ENCODE results near the gene OR8G1. TPM values are rescaled to one million over a fixed set of nuclear protein-coding genes. Genes with fewer than 3 reads are reported as not detected.

The OR8G1 gene
- total and polyA plus RNA-seq, 9 of the 15 experiments (the other 6 are each of a cell fraction or from before 2014, with no cell fraction given) = 0.03 to 1.4 (median 0.51) TPM; not detected in 1

GRCh38 chr11:124301548-124301947 is 60.7 kb downstream of the OR8G1 start (continued):
- no peak for TF ChIP-seq TRIM25 (IDR thresholded peaks at IDR 0.05; ENCODE audit: borderline replicate concordance)
- no peak for TF ChIP-seq SMAD4 (CRISPR knock-in tag; conservative IDR thresholded peaks at IDR 0.05)
- no peak for TF ChIP-seq ZNF707 (CRISPR knock-in tag; conservative IDR thresholded peaks at IDR 0.05)
- TF ChIP-seq E2F3 (CRISPR knock-in tag; IDR thresholded peaks at IDR 0.05) = no peak
- TF ChIP-seq, protein P1, sequence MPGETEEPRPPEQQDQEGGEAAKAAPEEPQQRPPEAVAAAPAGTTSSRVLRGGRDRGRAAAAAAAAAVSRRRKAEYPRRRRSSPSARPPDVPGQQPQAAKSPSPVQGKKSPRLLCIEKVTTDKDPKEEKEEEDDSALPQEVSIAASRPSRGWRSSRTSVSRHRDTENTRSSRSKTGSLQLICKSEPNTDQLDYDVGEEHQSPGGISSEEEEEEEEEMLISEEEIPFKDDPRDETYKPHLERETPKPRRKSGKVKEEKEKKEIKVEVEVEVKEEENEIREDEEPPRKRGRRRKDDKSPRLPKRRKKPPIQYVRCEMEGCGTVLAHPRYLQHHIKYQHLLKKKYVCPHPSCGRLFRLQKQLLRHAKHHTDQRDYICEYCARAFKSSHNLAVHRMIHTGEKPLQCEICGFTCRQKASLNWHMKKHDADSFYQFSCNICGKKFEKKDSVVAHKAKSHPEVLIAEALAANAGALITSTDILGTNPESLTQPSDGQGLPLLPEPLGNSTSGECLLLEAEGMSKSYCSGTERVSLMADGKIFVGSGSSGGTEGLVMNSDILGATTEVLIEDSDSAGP (CRISPR knock-in tag; IDR thresholded peaks at IDR 0.05) = no peak
- TF ChIP-seq, protein P2, sequence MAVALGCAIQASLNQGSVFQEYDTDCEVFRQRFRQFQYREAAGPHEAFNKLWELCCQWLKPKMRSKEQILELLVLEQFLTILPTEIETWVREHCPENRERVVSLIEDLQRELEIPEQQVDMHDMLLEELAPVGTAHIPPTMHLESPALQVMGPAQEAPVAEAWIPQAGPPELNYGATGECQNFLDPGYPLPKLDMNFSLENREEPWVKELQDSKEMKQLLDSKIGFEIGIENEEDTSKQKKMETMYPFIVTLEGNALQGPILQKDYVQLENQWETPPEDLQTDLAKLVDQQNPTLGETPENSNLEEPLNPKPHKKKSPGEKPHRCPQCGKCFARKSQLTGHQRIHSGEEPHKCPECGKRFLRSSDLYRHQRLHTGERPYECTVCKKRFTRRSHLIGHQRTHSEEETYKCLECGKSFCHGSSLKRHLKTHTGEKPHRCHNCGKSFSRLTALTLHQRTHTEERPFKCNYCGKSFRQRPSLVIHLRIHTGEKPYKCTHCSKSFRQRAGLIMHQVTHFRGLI (CRISPR knock-in tag; IDR thresholded peaks at IDR 0.05) = no peak
- TF ChIP-seq, protein P3, sequence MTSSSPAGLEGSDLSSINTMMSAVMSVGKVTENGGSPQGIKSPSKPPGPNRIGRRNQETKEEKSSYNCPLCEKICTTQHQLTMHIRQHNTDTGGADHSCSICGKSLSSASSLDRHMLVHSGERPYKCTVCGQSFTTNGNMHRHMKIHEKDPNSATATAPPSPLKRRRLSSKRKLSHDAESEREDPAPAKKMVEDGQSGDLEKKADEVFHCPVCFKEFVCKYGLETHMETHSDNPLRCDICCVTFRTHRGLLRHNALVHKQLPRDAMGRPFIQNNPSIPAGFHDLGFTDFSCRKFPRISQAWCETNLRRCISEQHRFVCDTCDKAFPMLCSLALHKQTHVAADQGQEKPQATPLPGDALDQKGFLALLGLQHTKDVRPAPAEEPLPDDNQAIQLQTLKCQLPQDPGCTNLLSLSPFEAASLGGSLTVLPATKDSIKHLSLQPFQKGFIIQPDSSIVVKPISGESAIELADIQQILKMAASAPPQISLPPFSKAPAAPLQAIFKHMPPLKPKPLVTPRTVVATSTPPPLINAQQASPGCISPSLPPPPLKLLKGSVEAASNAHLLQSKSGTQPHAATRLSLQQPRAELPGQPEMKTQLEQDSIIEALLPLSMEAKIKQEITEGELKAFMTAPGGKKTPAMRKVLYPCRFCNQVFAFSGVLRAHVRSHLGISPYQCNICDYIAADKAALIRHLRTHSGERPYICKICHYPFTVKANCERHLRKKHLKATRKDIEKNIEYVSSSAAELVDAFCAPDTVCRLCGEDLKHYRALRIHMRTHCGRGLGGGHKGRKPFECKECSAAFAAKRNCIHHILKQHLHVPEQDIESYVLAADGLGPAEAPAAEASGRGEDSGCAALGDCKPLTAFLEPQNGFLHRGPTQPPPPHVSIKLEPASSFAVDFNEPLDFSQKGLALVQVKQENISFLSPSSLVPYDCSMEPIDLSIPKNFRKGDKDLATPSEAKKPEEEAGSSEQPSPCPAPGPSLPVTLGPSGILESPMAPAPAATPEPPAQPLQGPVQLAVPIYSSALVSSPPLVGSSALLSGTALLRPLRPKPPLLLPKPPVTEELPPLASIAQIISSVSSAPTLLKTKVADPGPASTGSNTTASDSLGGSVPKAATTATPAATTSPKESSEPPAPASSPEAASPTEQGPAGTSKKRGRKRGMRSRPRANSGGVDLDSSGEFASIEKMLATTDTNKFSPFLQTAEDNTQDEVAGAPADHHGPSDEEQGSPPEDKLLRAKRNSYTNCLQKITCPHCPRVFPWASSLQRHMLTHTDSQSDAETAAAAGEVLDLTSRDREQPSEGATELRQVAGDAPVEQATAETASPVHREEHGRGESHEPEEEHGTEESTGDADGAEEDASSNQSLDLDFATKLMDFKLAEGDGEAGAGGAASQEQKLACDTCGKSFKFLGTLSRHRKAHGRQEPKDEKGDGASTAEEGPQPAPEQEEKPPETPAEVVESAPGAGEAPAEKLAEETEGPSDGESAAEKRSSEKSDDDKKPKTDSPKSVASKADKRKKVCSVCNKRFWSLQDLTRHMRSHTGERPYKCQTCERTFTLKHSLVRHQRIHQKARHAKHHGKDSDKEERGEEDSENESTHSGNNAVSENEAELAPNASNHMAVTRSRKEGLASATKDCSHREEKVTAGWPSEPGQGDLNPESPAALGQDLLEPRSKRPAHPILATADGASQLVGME (CRISPR knock-in tag; IDR thresholded peaks at IDR 0.05) = no peak
- TF ChIP-seq ESRRA (IDR thresholded peaks at IDR 0.05; ENCODE audit: borderline replicate concordance, low read depth) = no peak
- TF ChIP-seq DMBX1 (CRISPR knock-in tag; IDR thresholded peaks at IDR 0.05; ENCODE audit: borderline replicate concordance) = no peak
- TF ChIP-seq, protein P4, sequence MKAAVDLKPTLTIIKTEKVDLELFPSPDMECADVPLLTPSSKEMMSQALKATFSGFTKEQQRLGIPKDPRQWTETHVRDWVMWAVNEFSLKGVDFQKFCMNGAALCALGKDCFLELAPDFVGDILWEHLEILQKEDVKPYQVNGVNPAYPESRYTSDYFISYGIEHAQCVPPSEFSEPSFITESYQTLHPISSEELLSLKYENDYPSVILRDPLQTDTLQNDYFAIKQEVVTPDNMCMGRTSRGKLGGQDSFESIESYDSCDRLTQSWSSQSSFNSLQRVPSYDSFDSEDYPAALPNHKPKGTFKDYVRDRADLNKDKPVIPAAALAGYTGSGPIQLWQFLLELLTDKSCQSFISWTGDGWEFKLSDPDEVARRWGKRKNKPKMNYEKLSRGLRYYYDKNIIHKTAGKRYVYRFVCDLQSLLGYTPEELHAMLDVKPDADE (conservative IDR thresholded peaks at IDR 0.05; ENCODE audit: control insufficient read depth, low read depth, low read length) = no peak
- peak; percentile 83 for TF ChIP-seq JUND (IDR thresholded peaks at IDR 0.05; ENCODE audit: borderline replicate concordance, low read depth, low read length)
- TF ChIP-seq JUND (tag; IDR thresholded peaks at IDR 0.05; ENCODE audit: borderline replicate concordance, low read depth, low read length) = peak; percentile 77; the same call in 2 of the 3 replicates
- no peak for TF ChIP-seq MAX (CRISPR knock-in tag; IDR thresholded peaks at IDR 0.05)
- TF ChIP-seq ZFX (CRISPR knock-in tag; IDR thresholded peaks at IDR 0.05) = no peak
- TF ChIP-seq NRF1 (conservative IDR thresholded peaks at IDR 0.05 in 1 of 2, IDR thresholded peaks at IDR 0.05 in 1 of 2) = no peak
- no peak for TF ChIP-seq MECOM (CRISPR knock-in tag; IDR thresholded peaks at IDR 0.05)

All from K562 (cell line).